HG02571 (cell line): Measurements from ENCODE around the gene RBM44.
"Not testable (repeated sequence)": the region's sequence is repeated elsewhere in the genome, so short reads cannot be mapped to it uniquely, and the experiment has no call there.

Experiments used
- ATAC-seq: cut with Tn5 transposase; IDR thresholded peaks from one replicate; pipeline ENCODE4 v1.9.1; 2021; ENCODE audit warnings: mild to moderate bottlenecking, moderate library complexity; ENCODE audit not compliant: unreplicated experiment

RBM44 gene

DNA sequence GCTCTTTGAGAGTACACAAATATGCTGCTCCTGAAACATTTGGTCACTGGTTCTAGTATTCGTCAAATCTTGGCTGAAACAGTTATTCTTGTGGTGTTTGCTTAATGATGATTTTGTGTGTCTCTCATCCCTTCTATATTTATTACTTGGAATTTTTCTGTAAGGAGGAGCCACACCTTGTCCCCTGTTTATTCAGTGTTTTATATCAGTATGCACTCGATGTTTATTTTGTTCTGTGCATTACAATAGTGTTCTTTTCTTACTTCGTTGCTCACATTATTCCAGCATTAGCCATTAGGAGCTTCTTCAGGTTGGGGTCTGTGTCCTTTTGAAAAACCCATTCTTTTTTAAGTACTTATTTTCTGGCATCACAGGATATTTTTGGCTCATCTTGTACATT is 55.7 kb downstream of the RBM44 start:
- no peak for ATAC-seq

DNA sequence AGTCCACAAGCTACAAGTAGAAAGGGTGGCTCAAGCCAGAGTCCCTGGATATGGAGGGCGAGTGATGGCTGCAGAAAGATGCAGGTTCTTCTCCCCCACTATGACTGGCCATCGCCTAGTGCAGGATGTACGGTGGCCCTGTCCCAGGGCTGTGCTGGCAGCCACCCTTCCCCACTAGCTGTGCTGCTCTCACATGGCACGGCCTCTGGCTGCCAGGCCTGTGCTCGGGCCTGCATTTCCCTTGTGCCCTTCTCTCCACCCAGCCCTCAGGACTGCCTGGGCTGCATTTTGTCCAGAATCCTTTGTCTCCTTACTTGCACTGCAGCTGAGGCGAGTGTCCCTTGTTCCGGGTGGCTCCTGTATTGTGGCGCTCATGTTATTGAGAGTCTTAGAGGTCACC is 59.2 kb downstream of the RBM44 start:
- no peak for ATAC-seq

DNA sequence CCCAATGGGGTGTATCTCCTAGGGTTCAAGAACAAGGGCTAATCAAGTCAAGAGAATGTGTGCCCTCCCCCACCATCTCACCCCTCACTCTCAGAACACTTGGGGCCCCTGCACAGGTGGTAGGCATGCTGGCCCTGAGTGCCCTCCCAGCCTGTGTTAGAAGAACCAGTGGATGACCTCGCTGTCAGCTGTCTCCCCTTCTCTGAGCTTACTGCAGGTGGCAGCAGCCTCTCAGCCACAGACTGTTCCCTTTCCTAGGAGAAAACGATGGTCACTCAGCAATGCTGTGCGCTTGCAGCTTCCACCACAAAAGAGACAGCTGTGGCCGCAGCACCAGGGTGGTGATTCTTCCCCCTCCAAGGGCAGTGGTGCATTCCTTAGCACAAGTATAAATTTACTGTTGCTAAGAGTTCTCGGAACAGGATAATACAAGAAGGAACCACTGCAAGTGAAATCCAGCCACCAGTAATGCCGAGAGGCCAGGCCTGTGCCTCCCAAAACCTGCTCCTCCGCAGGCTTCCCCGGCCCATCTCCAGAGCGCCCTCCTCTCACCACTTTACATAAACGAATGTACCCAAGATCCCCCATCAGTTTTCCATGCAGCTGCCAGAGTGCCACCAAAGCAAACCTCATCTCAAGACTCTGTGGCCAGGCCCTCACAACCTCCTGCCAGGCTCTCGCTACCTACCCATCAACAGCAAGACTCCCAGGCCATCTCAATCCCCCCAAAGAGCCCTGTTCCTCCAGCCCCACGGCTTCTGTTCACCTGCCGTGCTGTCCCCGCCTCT is 59.9 kb downstream of the RBM44 start:
- no peak for ATAC-seq

DNA sequence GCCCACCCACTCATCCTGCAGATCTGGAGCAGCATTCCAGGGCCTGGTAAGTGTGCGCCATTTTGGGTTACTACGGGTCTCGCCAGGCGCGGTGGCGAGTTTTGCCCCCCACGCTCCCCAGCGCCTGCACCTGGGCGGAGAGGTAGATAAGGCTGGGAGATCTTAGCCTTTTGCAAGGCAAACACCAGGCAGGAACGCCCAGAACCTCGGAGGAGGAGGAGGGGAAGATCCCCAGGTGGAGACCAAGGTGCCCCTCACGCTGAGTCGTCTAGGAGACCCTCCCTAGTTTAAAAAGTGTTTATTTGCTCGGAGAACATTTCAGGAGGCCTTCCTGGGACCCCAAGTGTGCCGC is 60.5 kb downstream of the RBM44 start:
- ATAC-seq, result no peak

DNA sequence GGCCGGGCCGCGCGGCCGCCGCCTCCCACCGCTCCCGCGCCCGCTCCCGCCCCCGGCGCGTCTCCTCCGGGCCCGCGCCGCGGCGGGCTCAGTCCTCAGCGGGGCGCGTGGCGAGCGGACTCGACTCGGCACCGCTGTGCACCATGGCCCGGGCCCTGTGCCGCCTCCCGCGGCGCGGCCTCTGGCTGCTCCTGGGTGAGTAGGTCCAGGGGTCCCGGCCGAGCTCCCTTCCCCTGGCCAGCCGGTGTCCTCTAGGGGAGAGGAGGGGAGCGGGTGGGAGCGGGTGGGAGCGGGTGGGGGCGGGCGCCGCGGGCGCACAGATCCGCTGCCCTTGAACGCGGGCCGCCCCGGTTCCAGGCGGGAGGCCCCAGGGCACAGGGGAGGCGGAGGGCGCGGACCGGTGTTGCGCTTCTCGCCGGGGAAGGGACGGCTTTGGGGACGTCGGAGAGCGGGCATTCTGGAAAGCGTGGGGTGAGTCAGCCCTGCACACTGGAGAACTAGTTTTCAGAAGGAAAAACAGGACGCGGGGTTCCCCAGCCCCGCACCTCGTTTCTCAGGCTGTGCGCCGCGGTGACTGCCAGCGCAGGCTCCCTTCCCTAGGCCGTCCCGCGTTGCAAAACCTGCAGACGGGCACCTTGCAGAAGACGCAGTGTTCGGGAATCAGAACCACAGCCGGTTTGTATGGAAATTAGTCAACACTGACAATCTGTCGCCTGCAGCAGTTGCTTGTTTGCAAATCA is 61.1 kb downstream of the RBM44 start, which contains the start of gene RAMP1:
Gene RAMP1 (plus strand): TSS at position 91 of the 740 bp plus-strand sequence. CDS start 53 bp downstream, at position 144.
- no peak for ATAC-seq

DNA sequence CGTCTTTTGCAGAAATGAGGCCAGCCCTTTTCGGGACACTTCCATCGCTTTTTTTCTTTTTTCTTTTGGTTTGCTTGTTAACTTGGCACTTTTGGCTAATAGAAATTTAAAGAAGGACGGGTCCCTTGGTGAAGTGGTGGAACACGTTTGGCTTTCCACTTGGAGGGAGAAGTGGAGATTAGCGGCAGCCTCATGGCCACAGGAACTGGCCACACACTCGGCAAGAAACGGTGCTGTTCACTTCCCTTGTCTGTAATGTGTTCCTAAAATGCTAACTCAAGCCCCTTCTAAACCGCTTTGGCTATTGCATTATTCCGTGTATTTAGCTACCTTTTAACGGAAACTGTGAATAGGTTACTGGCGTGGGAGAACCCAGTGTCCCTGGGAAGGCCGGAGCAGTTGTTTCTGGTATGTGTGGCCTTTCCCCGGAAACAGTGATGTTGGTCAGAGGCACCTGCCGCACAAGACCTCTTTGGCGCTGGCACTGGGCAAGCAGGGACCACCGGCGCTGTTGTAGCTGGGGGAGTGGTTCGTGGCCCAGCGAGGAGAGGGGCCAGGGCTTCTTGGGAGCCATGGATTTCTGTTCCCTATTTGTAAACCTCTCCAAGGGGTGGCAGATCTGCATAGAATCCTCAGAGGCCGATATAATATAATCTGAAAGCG is 61.8 kb downstream of the RBM44 start:
- ATAC-seq, result no peak

DNA sequence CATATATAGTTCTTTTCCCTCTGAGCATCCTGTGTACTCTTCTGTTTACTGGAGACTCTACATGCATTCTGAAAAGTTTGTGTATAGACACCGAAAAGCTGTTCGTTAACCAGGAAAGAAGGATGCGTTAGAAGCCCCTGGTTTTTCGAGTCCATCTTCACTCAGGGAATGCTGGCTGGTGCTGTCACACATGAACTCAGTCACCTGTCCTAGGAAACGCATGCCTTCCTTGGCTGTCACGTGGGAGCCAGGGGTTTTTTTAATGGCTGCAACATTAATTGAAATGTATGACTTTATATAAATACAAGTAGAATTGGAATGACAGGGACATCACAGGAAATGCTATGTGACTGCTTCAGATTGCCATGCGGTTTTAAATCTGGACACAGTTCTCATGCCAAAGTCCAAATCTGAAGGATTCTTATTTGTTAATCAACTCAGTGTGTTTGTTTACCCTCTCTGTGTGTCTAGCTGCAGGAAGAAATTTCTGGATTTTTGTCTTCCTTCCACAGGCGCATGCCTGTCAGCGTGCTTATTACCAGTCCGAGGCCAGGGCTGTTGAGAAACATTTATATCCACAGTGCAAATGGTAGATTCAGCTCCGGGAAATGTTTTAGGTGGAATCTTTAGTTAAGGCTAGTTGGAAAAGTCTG is 63.4 kb downstream of the RBM44 start:
- no peak for ATAC-seq

DNA sequence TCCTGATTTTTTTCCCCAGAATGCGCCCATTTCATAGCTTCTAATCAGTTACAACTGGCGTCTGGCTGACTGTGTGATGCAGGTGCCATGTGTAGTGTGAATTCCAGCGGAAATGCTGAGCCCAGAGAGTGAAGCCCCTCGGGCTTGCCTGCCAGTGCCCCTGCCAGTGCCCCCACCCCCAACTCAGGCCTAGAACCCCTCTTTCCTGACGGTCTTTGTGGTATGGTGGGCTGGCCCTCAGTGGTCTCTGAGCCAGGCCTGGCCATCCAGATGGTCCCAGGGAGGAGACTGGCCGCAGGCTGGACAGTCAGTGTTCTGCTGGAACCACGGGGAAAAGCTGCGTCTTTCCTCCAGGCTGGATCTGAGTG is 63.9 kb downstream of the RBM44 start:
- ATAC-seq, result no peak

DNA sequence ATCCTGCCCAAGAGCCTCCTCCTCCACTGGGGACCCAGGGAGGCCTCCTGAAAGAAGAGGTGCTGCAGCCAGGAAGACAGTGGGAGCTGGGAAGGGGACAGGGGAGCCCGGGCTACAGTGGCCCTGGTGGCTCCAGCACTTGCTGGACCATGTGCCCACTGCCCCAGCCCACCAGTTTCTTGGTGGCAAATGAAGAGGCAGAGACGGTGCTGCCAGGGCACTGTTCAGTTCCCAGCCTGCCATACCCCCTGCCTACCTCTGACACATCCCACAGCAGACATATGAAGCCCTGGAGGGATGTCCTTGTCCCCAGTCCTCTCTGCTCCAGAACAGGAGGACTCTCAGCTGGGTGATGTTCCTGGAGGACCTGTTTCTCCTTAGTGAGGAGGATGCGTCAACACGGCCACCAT is 64.5 kb downstream of the RBM44 start:
- no peak for ATAC-seq

DNA sequence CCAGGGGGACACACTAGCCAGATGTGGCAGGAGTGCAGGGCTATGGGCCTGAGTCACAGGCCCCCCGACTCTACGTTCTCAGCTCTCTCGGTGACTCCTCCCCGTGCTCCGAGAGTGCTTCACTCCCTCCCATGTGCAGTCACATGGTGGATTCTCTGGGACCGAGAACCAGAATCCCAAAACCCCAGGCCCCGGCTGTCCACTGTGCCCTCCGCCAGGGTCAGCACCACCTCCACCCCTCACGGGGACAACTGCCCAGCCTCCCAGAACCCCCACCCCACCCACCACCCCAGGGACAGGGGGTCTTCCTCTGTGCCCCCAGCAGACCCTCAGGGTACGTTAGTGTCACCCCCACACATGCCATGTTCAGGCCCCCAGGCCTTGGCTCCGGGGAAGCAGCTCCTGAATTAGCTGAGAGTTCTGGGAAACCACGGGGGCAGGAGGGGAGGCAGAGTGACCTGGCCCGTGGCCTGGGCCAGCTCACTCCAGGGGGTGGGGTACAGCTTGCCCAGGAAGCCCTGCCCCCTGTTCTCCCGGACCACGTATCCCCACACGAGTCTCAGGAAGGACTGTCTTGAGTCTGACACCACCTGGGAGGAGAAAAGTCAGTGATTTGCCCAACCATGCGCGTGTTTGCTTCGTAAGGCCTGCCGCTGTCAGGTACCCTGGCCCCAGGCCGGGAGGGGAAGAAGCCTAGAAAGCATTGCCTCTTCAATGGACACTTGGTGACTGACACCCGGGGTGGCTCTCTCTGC is 65.3 kb downstream of the RBM44 start:
- ATAC-seq, result no peak

DNA sequence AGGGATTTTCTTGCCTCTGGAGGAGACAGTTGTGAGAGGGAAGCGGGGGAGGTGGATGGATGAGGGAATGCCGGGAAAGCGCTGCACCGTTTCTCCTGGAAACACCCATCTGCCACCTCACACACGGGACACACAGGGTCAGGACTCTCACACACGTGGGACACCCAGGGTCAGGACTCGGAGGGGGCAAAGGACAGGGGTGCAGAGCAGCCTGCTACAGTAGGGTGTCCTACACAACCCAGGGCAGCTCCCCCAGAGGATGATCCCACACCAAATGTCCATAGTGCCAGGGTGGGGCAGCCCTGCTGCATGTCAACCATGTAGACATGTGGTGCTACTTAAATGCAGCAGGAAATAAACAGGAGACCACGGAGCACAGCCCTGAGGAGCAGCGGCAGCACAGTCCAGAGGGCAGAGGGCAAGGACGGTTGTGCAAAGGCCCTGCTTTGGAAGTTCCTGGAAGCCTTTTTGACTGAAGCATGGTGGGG is 65.9 kb downstream of the RBM44 start:
- no peak for ATAC-seq

DNA sequence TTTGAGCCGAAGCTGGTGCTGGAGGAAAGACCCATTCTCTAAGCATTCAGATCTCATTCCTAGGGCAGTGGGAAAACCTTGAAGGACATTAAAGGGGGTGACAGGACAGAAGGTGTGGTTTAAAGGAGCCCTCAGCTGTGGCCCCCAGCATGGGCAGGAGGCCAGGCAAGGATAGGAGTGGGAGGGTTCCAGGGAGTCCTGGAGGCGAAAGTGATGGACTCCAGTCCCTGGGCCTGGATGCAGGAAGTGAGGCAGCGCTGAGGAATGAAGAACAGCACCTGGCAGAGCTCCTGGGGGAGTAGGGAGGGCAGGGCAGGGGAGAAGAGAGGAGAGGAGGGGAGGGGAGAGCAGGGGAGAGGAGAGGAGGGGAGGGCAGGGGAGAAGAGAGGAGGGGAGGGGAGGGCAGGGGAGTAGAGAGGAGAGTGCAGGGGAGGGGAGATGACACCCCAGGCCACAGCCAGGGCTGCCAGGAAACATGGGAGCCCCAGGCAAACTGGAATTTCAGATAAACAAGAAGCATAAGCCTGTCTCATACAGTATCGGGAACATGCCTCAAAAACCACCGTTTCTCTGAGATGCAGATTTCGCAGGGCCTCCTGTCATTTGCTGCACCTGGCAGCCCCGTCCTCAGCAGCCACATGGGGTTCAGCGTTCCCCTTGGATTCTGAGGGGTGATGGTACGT is 66.5 kb downstream of the RBM44 start:
- ATAC-seq, result no peak

DNA sequence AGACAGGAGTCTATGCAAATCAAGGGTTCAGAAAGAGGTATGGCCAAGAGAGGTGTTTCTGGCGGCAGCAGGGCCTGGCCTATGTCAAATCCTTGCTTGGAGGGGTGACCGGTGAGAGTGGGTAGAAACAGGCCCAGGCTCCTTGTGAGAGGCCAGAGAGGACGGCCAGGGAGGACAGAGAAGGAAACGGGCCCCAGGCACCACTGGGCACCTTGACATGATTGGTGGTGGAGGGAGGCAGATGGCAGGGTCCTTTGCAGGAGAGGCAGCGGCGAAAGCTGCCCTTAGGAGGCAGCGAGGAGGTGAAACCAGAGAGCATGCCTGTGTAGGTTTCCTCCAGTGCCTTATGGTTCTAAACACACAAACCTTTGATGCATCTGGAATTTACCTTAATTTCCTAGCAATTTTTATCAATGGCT is 67.1 kb downstream of the RBM44 start:
- ATAC-seq, result no peak

DNA sequence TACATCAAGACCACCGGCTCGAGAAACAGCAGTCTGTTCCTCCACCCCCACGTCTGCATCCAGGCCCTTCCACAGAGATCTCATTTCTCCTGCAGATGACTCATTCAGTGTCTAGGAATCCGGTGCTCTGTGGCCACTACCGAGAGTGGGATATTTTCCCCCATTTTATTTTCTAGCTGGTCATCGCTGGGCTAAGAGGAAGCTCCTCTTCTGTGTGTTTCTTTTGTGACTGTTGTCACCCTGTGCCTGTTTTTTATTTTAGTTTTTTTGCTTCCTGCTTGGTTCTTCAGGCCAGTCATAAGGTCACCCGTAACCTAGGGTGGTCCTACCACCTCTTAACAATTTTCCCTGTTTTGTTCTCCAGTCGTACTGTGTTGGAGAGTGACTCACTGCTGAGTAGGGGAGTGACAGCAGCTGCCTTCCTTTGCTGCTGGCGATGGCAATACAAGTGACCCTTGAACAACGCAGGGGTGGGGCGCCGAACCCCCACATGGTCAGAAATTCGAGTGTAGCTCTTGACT is 67.6 kb downstream of the RBM44 start:
- no peak for ATAC-seq

DNA sequence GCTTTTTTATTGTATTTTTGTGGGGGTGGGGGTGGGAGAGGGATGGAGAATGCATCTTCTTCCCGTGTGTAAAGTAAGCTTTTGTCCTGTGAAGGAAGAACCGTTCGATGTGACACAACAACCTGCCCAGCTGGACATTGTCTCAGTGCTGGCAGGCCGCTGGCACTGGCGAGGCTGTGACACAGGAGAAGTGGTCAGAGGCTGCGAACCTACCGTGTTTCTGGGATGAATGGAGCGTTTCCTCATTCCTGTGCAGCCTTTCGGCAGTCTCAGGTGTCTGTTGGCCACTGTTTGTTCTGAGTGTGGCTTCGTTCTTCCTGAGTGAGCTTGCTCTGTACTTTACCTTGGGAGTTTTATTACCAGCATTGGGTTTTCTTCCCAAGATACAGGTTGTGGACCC is 68.9 kb downstream of the RBM44 start:
- no peak for ATAC-seq

DNA sequence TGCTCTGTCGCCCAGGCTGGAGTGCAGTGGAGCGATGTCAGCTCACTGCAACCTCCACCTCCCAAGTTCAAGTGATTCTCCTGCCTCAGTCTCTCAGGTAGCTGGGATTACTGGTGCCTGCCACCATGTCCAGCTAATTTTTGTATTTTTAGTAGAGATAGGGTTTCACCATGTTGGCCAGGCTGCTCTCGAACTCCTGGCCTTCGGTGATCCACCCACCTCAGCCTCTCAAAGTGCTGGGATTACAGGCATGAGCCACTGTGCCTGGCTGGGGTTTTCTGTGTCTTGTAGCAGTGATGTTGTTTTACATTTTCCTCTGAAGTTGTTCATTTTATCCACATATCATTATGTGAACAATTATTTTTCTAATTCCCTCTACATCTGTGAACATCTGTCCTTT is 69.5 kb downstream of the RBM44 start:
- ATAC-seq, result not testable (repeated sequence)

DNA sequence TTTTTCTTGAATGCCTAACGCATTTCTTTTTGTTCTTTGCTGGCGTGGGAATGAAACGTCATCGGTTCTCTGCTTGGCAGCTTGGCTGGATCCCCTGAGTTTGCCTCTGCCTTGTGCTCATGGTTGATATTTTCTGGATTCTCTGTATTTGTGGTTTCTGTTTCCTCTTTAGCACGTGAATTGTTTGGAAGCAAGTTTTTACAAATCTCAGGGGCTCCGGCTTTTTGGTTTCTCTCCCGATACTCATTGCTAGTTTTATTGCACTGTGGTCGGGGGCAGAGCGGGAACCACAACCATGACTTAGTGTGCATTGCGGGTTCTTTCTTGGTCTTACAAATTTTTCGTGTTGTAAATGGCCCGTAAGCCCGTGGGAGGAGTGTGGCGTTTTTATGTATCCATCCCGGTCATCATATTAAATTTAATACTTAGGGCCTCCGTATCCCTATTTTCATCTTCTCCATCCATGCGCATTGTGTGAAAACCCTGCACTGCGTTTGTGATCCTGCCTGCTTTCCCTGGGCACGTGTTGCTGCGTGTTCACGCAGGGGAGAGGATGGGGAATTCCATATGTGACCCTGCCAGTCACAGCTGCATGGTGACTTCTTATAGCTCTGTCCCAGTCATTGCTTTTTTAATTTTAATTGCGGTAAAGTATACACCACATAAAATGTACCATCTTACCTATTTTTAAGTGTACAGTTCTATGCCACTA is 70.2 kb downstream of the RBM44 start:
- ATAC-seq, result no peak

DNA sequence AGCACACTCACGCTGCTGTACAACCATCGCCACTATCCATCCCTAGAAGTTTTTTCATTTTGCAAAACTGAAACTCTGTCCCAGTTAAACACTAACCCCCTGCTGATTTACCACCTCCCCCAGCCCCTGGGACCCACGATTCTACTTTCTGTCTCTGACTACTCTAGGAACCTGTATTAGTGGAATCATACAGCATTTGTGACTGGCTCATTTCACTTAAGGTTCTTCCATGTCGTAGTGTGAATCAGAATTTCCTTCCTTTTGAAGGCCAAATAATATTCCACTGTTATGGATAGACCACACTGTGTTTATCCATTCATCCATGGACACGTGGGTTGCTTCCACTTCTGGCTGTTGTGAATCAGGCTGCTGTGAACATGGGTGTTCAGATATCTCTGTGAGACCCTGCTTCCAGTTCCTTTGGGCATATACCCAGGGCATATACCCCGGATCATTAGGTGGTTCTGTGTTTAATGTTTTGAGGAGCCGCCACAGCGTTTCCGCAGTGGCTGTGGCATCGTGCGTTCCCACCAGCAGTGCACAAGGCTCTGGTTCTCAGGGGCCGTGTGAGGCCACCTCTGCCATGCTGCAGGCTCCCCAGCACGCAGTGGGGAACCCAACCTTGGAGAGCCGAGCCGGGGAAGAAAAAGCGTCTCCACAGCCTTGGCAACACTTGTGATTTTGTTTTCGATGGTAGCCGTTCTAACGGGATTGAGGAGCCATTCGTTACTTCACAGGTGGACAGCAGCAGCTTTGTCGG is 70.9 kb downstream of the RBM44 start:
- no peak for ATAC-seq
